Smooth muscle cell (in vitro differentiated cells): ENCODE results near the gene IFT20. TPM values are rescaled to one million over a fixed set of nuclear protein-coding genes. Genes with fewer than 3 reads are reported as not detected.

ENCODE experiments used
- DNase-seq: peaks from one replicate; lab custom pipeline; 2025; ENCODE audit not compliant: unreplicated experiment; lab: John Stamatoyannopoulos, UW
- H2AFZ ChIP-seq: fragments of 200-600 bp; sonication (generic); 2 replicates; pipeline ENCODE4 v1.6.0; 2016; ENCODE audit warnings: antibody characterized with exemption, low read depth, mild to moderate bottlenecking
- H3F3A ChIP-seq: fragments of 200-600 bp; sonication (generic); 2 replicates; pipeline ENCODE4 v1.6.0; 2017; ENCODE audit warnings: antibody characterized with exemption, low read depth
- H3K27ac ChIP-seq: fragments of 200-600 bp; sonication (generic); 2 replicates; pipeline ENCODE4 v1.5.1; 2016; ENCODE audit warnings: low read depth, mild to moderate bottlenecking
- H3K27me3 ChIP-seq: fragments of 200-600 bp; sonication (generic); 2 replicates; pipeline ENCODE4 v1.6.1; 2016; ENCODE audit warnings: low read depth, mild to moderate bottlenecking
- H3K36me3 ChIP-seq: fragments of 200-600 bp; sonication (generic); 2 replicates; pipeline ENCODE4 v1.5.1; 2016; ENCODE audit warnings: low read depth
- H3K4me1 ChIP-seq: fragments of 200-600 bp; sonication (generic); 2 replicates; pipeline ENCODE4 v1.5.1; 2016; ENCODE audit warnings: low read depth
- H3K4me2 ChIP-seq: fragments of 200-600 bp; sonication (generic); 2 replicates; pipeline ENCODE4 v1.6.0; 2016; ENCODE audit warnings: mild to moderate bottlenecking
- H3K4me3 ChIP-seq: fragments of 200-600 bp; sonication (generic); 2 replicates; pipeline ENCODE4 v1.5.1; 2016; ENCODE audit warnings: mild to moderate bottlenecking
- H3K79me2 ChIP-seq: fragments of 200-600 bp; sonication (generic); 2 replicates; pipeline ENCODE4 v1.6.0; 2016; ENCODE audit warnings: low read depth, mild to moderate bottlenecking
- H3K9ac ChIP-seq: fragments of 200-600 bp; sonication (generic); 2 replicates; pipeline ENCODE4 v1.6.0; 2016; ENCODE audit warnings: low read depth
- H3K9me3 ChIP-seq: fragments of 200-600 bp; sonication (generic); replicated peaks from 2 replicates; pipeline ENCODE4 v1.5.1; 2016; ENCODE audit warnings: low read depth
- H4K20me1 ChIP-seq: fragments of 200-600 bp; sonication (generic); 2 replicates; pipeline ENCODE4 v1.6.0; 2016; ENCODE audit warnings: low read depth
- WGBS: methylation state at CpG from one replicate; pipeline ENCODE4 v1.1.7; 2016; ENCODE audit warnings: low lambda C conversion rate; 5-methylcytosine and 5-hydroxymethylcytosine counted together
- polyA plus RNA-seq: library from polyadenylated mRNA; unstranded; fragments of >200 nt; fragmentation: Nextera tagmentation; extraction: Ambion mirVana; gene quantifications from 2 replicates; pipeline ENCODE4 v1.2.1, GENCODE V29; 2016
- total RNA-seq: library from RNA; depleted of rRNA; stranded (reverse); fragments of >200 nt; gene quantifications from 2 replicates; pipeline ENCODE4 v1.2.3, GENCODE V29; 2014
- TF ChIP-seq, protein P1 (sequence below): fragments of 200-600 bp; sonication (generic); IDR thresholded peaks from 2 replicates; pipeline ENCODE4 v1.5.1; 2017; ENCODE audit warnings: borderline replicate concordance, mild to moderate bottlenecking, antibody characterized with exemption; ENCODE audit not compliant: insufficient read depth, poor library complexity, severe bottlenecking

Gene IFT20
- total and polyA plus RNA-seq, 2 experiments from 2014 or later = 49.8 to 88.9 TPM

DNA sequence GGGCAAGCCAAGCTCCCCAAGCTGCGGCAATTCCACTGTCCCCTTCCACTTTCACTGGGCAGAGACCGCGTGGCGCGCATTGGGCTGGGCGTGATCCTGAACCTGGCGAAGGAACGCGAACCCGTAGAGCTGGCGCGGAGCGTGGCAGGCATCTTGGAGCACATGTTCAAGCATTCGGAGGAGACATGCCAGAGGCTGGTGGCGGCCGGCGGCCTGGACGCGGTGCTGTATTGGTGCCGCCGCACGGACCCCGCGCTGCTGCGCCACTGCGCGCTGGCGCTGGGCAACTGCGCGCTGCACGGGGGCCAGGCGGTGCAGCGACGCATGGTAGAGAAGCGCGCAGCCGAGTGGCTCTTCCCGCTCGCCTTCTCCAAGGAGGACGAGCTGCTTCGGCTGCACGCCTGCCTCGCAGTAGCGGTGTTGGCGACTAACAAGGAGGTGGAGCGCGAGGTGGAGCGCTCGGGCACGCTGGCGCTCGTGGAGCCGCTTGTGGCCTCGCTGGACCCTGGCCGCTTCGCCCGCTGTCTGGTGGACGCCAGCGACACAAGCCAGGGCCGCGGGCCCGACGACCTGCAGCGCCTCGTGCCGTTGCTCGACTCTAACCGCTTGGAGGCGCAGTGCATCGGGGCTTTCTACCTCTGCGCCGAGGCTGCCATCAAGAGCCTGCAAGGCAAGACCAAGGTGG is 46.0 kb upstream of the IFT20 start:
- no peak overlapping the region for H2AFZ ChIP-seq
- 28% methylated on average over 71 of the region's 72 CpGs for WGBS

DNA sequence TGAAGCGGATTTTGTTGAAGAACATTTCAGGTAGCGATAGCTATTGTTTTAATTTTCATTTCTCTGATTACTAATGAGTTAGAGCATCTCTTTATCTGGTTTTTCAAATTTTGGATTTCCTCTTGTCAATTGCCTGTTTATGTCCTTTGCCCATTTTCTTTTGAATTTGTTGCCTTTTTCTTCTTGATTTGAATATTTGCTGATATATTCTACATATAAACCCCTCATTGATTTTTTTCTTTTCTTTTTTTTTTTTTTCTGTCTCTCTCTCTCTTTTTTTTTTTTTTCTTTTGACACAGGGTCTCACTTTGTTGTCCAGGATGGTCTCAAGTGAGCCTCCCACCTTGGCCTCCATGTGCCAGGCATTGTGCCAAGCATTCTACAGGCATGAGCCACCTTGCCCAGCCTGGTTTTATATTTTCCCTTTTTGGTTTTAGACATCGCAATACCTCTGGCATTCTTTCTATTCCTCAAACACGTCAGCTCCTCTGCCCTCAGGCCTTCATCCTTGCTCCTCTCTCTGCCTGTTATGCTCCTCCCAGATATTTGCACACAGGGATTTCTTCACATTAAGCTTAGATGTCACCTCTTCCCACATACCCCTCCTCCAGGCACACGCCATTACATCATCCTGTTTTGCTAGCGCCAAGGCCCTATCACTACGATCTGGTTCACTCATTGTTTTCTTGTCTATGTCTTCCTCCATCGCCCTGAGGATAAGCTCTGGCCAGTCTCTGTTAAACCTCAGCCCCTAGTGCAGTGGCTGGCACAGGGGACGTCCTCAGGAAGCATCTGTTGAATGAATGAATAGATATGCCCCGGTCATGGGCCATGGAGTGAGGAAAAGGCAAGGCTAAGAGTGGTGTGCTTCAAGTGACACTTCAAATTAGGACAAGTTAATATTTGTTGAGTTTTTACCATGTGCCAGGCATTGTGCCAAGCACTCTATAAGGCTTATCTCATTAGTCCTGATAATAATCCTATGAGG is 44.8 kb upstream of the IFT20 start:
- H3K36me3 ChIP-seq = no peaks in the 10 kb centered on the region
- H3K79me2 ChIP-seq = no peaks in the 10 kb centered on the region
- DNase-seq = no peak
- H3K4me1 ChIP-seq = no peaks in the 10 kb centered on the region
- no peaks in the 10 kb centered on the region for H3K9me3 ChIP-seq
- no peak overlapping the region for H3K9ac ChIP-seq
- peaks cover 27% of the 10 kb centered on the region for H3K27me3 ChIP-seq
- TF ChIP-seq, protein P1, sequence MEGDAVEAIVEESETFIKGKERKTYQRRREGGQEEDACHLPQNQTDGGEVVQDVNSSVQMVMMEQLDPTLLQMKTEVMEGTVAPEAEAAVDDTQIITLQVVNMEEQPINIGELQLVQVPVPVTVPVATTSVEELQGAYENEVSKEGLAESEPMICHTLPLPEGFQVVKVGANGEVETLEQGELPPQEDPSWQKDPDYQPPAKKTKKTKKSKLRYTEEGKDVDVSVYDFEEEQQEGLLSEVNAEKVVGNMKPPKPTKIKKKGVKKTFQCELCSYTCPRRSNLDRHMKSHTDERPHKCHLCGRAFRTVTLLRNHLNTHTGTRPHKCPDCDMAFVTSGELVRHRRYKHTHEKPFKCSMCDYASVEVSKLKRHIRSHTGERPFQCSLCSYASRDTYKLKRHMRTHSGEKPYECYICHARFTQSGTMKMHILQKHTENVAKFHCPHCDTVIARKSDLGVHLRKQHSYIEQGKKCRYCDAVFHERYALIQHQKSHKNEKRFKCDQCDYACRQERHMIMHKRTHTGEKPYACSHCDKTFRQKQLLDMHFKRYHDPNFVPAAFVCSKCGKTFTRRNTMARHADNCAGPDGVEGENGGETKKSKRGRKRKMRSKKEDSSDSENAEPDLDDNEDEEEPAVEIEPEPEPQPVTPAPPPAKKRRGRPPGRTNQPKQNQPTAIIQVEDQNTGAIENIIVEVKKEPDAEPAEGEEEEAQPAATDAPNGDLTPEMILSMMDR = no peak
- no peak overlapping the region for H3K4me3 ChIP-seq
- 65% methylated on average over 10 of the region's 10 CpGs for WGBS
- H4K20me1 ChIP-seq = peaks cover 80% of the 10 kb centered on the region
- no peak overlapping the region for H3K27ac ChIP-seq
- peak overlapping the region; percentile 21 for H3K4me2 ChIP-seq
- no peaks in the 10 kb centered on the region for H3F3A ChIP-seq
- H2AFZ ChIP-seq = no peak overlapping the region

More for the DNA sequence above, 46.0 kb upstream of the IFT20 start:
- H3F3A ChIP-seq = no peaks in the 10 kb centered on the region
- peaks cover 75% of the 10 kb centered on the region for H4K20me1 ChIP-seq
- H3K4me1 ChIP-seq = no peaks in the 10 kb centered on the region
- H3K79me2 ChIP-seq = no peaks in the 10 kb centered on the region
- TF ChIP-seq, protein P1 = peak; percentile 34
- peaks cover 27% of the 10 kb centered on the region for H3K27me3 ChIP-seq
- no peaks in the 10 kb centered on the region for H3K9me3 ChIP-seq
- no peak overlapping the region for H3K27ac ChIP-seq
- H3K4me2 ChIP-seq = peak overlapping the region; percentile 68
- no peak for DNase-seq
- peak overlapping the region; percentile 10 for H3K4me3 ChIP-seq
- H3K36me3 ChIP-seq = no peaks in the 10 kb centered on the region
- no peak overlapping the region for H3K9ac ChIP-seq

DNA sequence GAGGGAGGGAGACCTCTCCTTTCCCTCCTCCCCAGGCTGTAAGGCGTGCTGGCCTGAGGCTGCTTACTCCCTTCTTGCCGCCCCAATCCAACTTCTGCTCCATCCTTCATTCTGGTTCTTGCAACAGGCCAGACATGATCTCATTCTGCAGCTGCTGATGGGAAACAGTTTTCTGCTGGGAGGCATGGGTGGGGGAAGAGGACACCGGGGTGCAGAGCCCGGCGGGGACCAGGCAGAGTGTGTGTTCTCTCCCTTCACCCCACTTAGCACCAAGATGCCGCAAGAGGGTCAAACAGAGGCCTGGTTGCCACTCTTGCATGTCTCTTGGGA is 37.6 kb upstream of the IFT20 start:
- 89% methylated on average over 6 of the region's 6 CpGs for WGBS
- H3K27ac ChIP-seq = no peak overlapping the region
- peaks cover 19% of the 10 kb centered on the region for H3K79me2 ChIP-seq
- H4K20me1 ChIP-seq = peaks cover 49% of the 10 kb centered on the region
- no peak overlapping the region for H3K9ac ChIP-seq
- H3K36me3 ChIP-seq = no peaks in the 10 kb centered on the region
- TF ChIP-seq, protein P1 = no peak
- peak overlapping the region; percentile 94 for H3K4me2 ChIP-seq
- H3K4me3 ChIP-seq = peak overlapping the region; percentile 68
- no peaks in the 10 kb centered on the region for H3K9me3 ChIP-seq
- no peaks in the 10 kb centered on the region for H3K27me3 ChIP-seq
- no peak for DNase-seq
- H3K4me1 ChIP-seq = peaks cover 20% of the 10 kb centered on the region
- H3F3A ChIP-seq = peaks cover 5% of the 10 kb centered on the region
- H2AFZ ChIP-seq = no peak overlapping the region
